SK-N-SH (cell line): ENCODE data around the gene USP2. TPM values are rescaled to one million over a fixed set of nuclear protein-coding genes. Genes with fewer than 3 reads are reported as not detected.
A peak's percentile ranks its signal among the peaks of the same experiment; 100 is the strongest.

ENCODE experiments used
- CTCF ChIA-PET: fragments of 300-600, 350-600 bp; formaldehyde crosslinking; extraction: SDS; loops from one replicate; lab custom pipeline; 2021; lab: Yijun Ruan, JAX
- POLR2A ChIA-PET: fragments of 350-600 bp; sonication (Branson Sonifier 250); formaldehyde crosslinking; extraction: SDS; loops from one replicate; lab custom pipeline; 2020; ENCODE audit warnings: antibody characterized with exemption, inconsistent platforms; lab: Yijun Ruan, JAX
- DNase-seq: peaks from one replicate; pipeline ENCODE4 v3.0.0; 2012
- H2AFZ ChIP-seq: fragments of 200-600 bp; sonication (generic); 2 replicates; pipeline ENCODE4 v1.8.1; 2016; ENCODE audit warnings: antibody characterized with exemption, mild to moderate bottlenecking, low read depth
- H3F3A ChIP-seq: fragments of 200-600 bp; sonication (generic); replicated peaks from 2 replicates; pipeline ENCODE3; 2016; ENCODE audit warnings: antibody characterized with exemption, mild to moderate bottlenecking; ENCODE audit not compliant: insufficient read depth
- H3K27ac ChIP-seq, 2 experiments: fragments of 200-500 bp in 1 of 2; fragments of 200-600 bp in 1 of 2; sonication (Bioruptor generic) in 1 of 2; sonication (generic), shearing (Covaris generic) in 1 of 2; 2 replicates each; pipeline versions ENCODE4 v1.5.1 to v1.6.1; 2014 to 2016; ENCODE audit warnings: low read depth in 2 of 2, inconsistent platforms in 1 of 2, low read length in 1 of 2, mild to moderate bottlenecking in 1 of 2, mixed read lengths in 1 of 2
- H3K27me3 ChIP-seq: fragments of 200-600 bp; sonication (generic), shearing (Covaris generic); 2 replicates; pipeline ENCODE4 v1.6.1; 2016; ENCODE audit warnings: mixed run types; ENCODE audit not compliant: insufficient read depth
- H3K36me3 ChIP-seq, 2 experiments: fragments of 200-500 bp in 1 of 2; fragments of 200-600 bp in 1 of 2; sonication (Bioruptor generic) in 1 of 2; sonication (generic) in 1 of 2; replicated peaks in 1 of 2; 2 replicates each; pipeline versions ENCODE3 to v1.5.1; 2014 to 2016; ENCODE audit warnings: low read length in 1 of 2, mild to moderate bottlenecking in 1 of 2; ENCODE audit not compliant: insufficient read depth in 2 of 2, control insufficient read depth in 1 of 2
- H3K4me1 ChIP-seq, 2 experiments: fragments of 200-500 bp in 1 of 2; fragments of 200-600 bp in 1 of 2; sonication (Bioruptor generic) in 1 of 2; sonication (generic), shearing (Covaris generic) in 1 of 2; 2 replicates each; pipeline versions ENCODE4 v1.5.1 to v1.6.1; 2014 to 2016; ENCODE audit warnings: low read depth in 1 of 2, low read length in 1 of 2, mixed run types in 1 of 2; ENCODE audit not compliant: insufficient read depth in 2 of 2, control insufficient read depth in 1 of 2
- H3K4me2 ChIP-seq: fragments of 200-600 bp; sonication (generic), shearing (Covaris generic); 2 replicates; pipeline ENCODE4 v1.6.1; 2017; ENCODE audit warnings: mixed run types
- H3K4me3 ChIP-seq, 2 experiments: fragments of 200-500 bp in 1 of 2; fragments of 200-600 bp in 1 of 2; sonication (Bioruptor generic) in 1 of 2; sonication (generic), shearing (Covaris generic) in 1 of 2; 2 replicates each; pipeline versions ENCODE4 v1.5.1 to v1.8.1; 2014 to 2016; ENCODE audit warnings: low read depth in 2 of 2, inconsistent platforms in 1 of 2, low read length in 1 of 2, mild to moderate bottlenecking in 1 of 2, mixed read lengths in 1 of 2, moderate library complexity in 1 of 2
- H3K79me2 ChIP-seq: fragments of 200-600 bp; sonication (generic); 2 replicates; pipeline ENCODE4 v1.8.1; 2017; ENCODE audit warnings: mild to moderate bottlenecking; ENCODE audit not compliant: insufficient read depth
- H3K9ac ChIP-seq: fragments of 200-600 bp; sonication (generic); 2 replicates; pipeline ENCODE4 v1.6.1; 2017; ENCODE audit warnings: mixed run types
- H3K9me2 ChIP-seq: fragments of 200-600 bp; sonication (generic); 2 replicates; pipeline ENCODE4 v1.6.1; 2017; ENCODE audit warnings: mixed run types
- H3K9me3 ChIP-seq: fragments of 200-600 bp; sonication (generic); 2 replicates; pipeline ENCODE4 v1.6.1; 2017; ENCODE audit warnings: mixed run types, mild to moderate bottlenecking, moderate library complexity
- H4K20me1 ChIP-seq: fragments of 200-600 bp; sonication (generic); 2 replicates; pipeline ENCODE4 v1.6.1; 2017; ENCODE audit warnings: mild to moderate bottlenecking, mixed run types; ENCODE audit not compliant: insufficient read depth
- CHD2 ChIP-seq: fragments of 150-350 bp; IDR thresholded peaks from 2 replicates; pipeline ENCODE4 v1.6.1; 2018; ENCODE audit warnings: low read length; ENCODE audit not compliant: partially characterized antibody
- ELF1 ChIP-seq: IDR thresholded peaks from 2 replicates; pipeline ENCODE4 v1.4.0; 2012
- EP300 ChIP-seq, 2 experiments: IDR thresholded peaks; 2 replicates each; pipeline versions ENCODE4 v1.4.0 to v1.6.1; 2012; ENCODE audit warnings: borderline replicate concordance in 1 of 2, low read depth in 1 of 2, low read length in 1 of 2
- EZH2phosphoT487 ChIP-seq: fragments of 200-600 bp; sonication (generic); IDR thresholded peaks from 2 replicates; pipeline ENCODE4 v1.6.1; 2017; ENCODE audit warnings: low read depth, mixed run types, mild to moderate bottlenecking, antibody characterized with exemption, moderate library complexity, borderline replicate concordance
- FOSL2 ChIP-seq: IDR thresholded peaks from 2 replicates; pipeline ENCODE4 v1.4.0; 2012; ENCODE audit warnings: low read depth, mild to moderate bottlenecking, moderate library complexity, borderline replicate concordance
- FOXJ3 ChIP-seq: sonication (generic); formaldehyde crosslinking; IDR thresholded peaks from 2 replicates; pipeline ENCODE4 v1.5.1; 2020; ENCODE audit warnings: mild to moderate bottlenecking, missing genetic modification reagents
- FOXM1 ChIP-seq: IDR thresholded peaks from 2 replicates; pipeline ENCODE4 v1.4.0; 2012; ENCODE audit warnings: low read depth, mild to moderate bottlenecking
- JUND ChIP-seq: IDR thresholded peaks from 2 replicates; pipeline ENCODE4 v1.4.0; 2012
- MEF2A ChIP-seq: IDR thresholded peaks from 2 replicates; pipeline ENCODE4 v1.4.0; 2012; ENCODE audit warnings: low read depth, borderline replicate concordance
- NFIC ChIP-seq: IDR thresholded peaks from 2 replicates; pipeline ENCODE4 v1.4.0; 2012; ENCODE audit warnings: borderline replicate concordance
- RCOR1 ChIP-seq: fragments of 150-350 bp; IDR thresholded peaks from 2 replicates; pipeline ENCODE4 v1.6.1; 2017; ENCODE audit warnings: antibody characterized with exemption, low read length
- RFX5 ChIP-seq: IDR thresholded peaks from 2 replicates; pipeline ENCODE4 v1.6.1; 2012; ENCODE audit warnings: mild to moderate bottlenecking, improper control_type of control experiment, low read length
- RXRA ChIP-seq: IDR thresholded peaks from 2 replicates; pipeline ENCODE4 v1.4.0; 2012; ENCODE audit warnings: low read depth, mild to moderate bottlenecking, borderline replicate concordance
- SMC3 ChIP-seq: IDR thresholded peaks from 2 replicates; pipeline ENCODE4 v1.6.1; 2012; ENCODE audit warnings: low read depth, low read length, improper control_type of control experiment
- TEAD4 ChIP-seq: IDR thresholded peaks from 2 replicates; pipeline ENCODE4 v1.4.0; 2012; ENCODE audit warnings: mild to moderate bottlenecking, borderline replicate concordance; ENCODE audit not compliant: insufficient read depth
- WGBS: methylation state at CpG from one replicate; pipeline ENCODE4 v1.1.6; 2017; ENCODE audit warnings: low lambda C conversion rate; 5-methylcytosine and 5-hydroxymethylcytosine counted together
- polyA plus RNA-seq, 3 experiments: library from polyadenylated mRNA; depleted of rRNA; stranded (reverse); fragments of >200 nt; gene quantifications; 2 replicates each; pipeline ENCODE4 v1.2.3, GENCODE V29; 2012
- TF ChIP-seq, protein P1 (sequence below): IDR thresholded peaks from 2 replicates; pipeline ENCODE4 v1.4.0; 2012; ENCODE audit warnings: low read depth, borderline replicate concordance
- TF ChIP-seq, protein P2 (sequence below): IDR thresholded peaks from 2 replicates; pipeline ENCODE4 v1.4.0; 2012; ENCODE audit warnings: low read depth
- TF ChIP-seq, protein P3 (sequence below): IDR thresholded peaks from 2 replicates; pipeline ENCODE4 v1.6.1; 2012; ENCODE audit warnings: mild to moderate bottlenecking, low read depth, low read length, moderate library complexity
- TF ChIP-seq, protein P4 (sequence below): IDR thresholded peaks from 2 replicates; pipeline ENCODE4 v1.4.0; 2012; ENCODE audit warnings: low read depth, borderline replicate concordance

USP2 gene
- polyA plus RNA-seq, 1 of the 3 experiments (the other 2 are of a cell fraction): 0.97 TPM

DNA sequence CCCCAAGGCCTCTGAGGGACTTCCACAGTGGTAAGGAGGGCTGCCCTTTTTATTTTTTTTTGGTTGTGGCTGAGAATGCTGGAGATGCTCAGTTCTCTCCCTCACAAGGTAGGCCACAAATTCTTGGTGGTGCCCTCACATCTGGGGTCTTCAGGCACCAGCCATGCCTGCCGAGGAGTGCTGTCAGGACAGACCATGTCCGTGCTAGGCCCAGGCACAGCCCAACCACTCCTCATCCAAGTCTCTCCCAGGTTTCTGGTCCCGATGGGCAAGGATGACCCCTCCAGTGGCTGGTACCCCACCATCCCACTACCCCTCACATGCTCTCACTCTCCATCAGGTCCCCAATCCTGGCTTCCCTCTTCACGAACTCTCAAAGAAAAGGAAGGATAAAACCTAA, 37.3 kb upstream of the USP2 start:
- H3K9ac ChIP-seq: no peak overlapping the region
- TF ChIP-seq NFIC (no peak), FOXJ3 (no peak), CHD2 (no peak), FOXM1 (no peak), EZH2phosphoT487 (no peak), RXRA (no peak), MEF2A (no peak), TEAD4 (no peak)
- TF ChIP-seq, protein P1, sequence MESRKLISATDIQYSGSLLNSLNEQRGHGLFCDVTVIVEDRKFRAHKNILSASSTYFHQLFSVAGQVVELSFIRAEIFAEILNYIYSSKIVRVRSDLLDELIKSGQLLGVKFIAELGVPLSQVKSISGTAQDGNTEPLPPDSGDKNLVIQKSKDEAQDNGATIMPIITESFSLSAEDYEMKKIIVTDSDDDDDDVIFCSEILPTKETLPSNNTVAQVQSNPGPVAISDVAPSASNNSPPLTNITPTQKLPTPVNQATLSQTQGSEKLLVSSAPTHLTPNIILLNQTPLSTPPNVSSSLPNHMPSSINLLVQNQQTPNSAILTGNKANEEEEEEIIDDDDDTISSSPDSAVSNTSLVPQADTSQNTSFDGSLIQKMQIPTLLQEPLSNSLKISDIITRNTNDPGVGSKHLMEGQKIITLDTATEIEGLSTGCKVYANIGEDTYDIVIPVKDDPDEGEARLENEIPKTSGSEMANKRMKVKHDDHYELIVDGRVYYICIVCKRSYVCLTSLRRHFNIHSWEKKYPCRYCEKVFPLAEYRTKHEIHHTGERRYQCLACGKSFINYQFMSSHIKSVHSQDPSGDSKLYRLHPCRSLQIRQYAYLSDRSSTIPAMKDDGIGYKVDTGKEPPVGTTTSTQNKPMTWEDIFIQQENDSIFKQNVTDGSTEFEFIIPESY: no peak
- TF ChIP-seq, protein P2, sequence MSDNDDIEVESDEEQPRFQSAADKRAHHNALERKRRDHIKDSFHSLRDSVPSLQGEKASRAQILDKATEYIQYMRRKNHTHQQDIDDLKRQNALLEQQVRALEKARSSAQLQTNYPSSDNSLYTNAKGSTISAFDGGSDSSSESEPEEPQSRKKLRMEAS: no peak
- no peaks in the 10 kb centered on the region for H3K27me3 ChIP-seq
- no peak for DNase-seq
- H2AFZ ChIP-seq: no peak overlapping the region
- peaks cover 38% of the 10 kb centered on the region for H4K20me1 ChIP-seq
- H3K4me3 ChIP-seq: no peak overlapping the region
- H3F3A ChIP-seq: peaks cover 32% of the 10 kb centered on the region
- H3K9me3 ChIP-seq: no peaks in the 10 kb centered on the region
- peaks cover 45% of the 10 kb centered on the region for H3K79me2 ChIP-seq
- peaks cover 22 to 33% of the 10 kb centered on the region in 2 experiments for H3K36me3 ChIP-seq
- peak overlapping the region; percentile 39 to 84 for H3K27ac ChIP-seq
- ChIA-PET CTCF (no interaction called here), POLR2A (no interaction called here)
- peak overlapping the region; percentile 57; the same call in 1 of the 2 replicates for H3K4me2 ChIP-seq
- 80% methylated on average over 4 of the region's 4 CpGs for WGBS
- H3K9me2 ChIP-seq: no peaks in the 10 kb centered on the region
- peaks cover 29 to 41% of the 10 kb centered on the region in 2 experiments for H3K4me1 ChIP-seq

DNA sequence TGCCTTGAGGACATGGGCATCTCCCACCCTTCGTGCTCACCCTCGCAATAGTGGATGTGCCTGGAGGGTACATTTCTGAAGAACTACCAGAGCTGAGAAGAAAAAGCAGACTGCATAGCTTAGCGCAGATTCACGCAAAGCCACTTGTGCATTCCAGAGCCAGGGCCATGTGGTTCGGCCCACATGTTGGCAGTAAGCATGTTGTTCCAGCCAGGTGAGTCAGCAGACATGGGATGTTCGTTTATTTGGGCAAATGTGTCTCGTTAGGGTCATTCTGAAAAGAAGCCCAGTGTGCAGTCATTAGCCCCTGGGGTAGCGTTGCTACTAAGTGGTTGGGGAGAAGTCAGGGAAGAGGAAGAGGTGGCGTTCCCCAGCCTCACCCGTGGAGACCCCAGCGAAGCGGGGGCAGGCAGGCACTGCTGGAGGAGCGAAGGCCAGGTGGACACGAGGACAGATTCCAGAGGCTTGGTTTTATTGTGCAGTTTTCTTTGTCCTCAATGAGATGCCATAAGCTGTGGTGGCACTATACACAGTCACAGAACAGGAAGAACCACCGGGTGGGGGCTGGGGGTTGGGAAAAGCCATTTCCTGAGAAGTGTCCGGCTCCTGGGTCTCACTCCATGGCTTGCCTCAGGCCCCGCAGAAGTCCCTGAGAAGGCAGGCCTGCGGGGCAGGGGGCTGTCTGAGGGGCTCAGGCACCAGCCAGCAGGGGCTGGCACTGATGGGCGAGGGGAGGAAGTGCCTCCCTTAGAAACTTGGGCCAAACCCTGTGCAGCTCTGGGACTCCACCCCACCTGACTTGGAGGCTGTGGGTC, 36.4 kb upstream of the USP2 start:
- ChIA-PET POLR2A (interaction anchor here (1.2 kb wide), 1 partner anchor 57 kb away, joined by 4 read pairs; no protein-coding TSS in a partner anchor), CTCF (interaction anchor here (0.9 to 1.9 kb wide), 4 partner anchors 36 to 80 kb away, joined by 3 to 7 read pairs (median 4); partner anchors contain the start of gene USP2)
- Histone ChIP-seq H4K20me1 (peaks cover 38% of the 10 kb centered on the region), H3K9me2 (no peaks in the 10 kb centered on the region), H3K79me2 (peaks cover 39% of the 10 kb centered on the region), H3K4me3 (no peak overlapping the region), H3K27me3 (no peaks in the 10 kb centered on the region), H3K27ac (peak overlapping the region; percentile 56 to 84), H3K4me2 (peak overlapping the region; percentile 57), H3K36me3 (peaks cover 22 to 33% of the 10 kb centered on the region in 2 experiments), H3K9me3 (no peaks in the 10 kb centered on the region), H3K4me1 (peaks cover 25 to 36% of the 10 kb centered on the region in 2 experiments), H3K9ac (peak overlapping the region; percentile 37; the same call in 1 of the 2 replicates), H3F3A (peaks cover 32% of the 10 kb centered on the region), H2AFZ (no peak overlapping the region)
- WGBS: 74% methylated on average over 19 of the region's 19 CpGs
- DNase-seq: peak; percentile 21
- TF ChIP-seq, protein P3, sequence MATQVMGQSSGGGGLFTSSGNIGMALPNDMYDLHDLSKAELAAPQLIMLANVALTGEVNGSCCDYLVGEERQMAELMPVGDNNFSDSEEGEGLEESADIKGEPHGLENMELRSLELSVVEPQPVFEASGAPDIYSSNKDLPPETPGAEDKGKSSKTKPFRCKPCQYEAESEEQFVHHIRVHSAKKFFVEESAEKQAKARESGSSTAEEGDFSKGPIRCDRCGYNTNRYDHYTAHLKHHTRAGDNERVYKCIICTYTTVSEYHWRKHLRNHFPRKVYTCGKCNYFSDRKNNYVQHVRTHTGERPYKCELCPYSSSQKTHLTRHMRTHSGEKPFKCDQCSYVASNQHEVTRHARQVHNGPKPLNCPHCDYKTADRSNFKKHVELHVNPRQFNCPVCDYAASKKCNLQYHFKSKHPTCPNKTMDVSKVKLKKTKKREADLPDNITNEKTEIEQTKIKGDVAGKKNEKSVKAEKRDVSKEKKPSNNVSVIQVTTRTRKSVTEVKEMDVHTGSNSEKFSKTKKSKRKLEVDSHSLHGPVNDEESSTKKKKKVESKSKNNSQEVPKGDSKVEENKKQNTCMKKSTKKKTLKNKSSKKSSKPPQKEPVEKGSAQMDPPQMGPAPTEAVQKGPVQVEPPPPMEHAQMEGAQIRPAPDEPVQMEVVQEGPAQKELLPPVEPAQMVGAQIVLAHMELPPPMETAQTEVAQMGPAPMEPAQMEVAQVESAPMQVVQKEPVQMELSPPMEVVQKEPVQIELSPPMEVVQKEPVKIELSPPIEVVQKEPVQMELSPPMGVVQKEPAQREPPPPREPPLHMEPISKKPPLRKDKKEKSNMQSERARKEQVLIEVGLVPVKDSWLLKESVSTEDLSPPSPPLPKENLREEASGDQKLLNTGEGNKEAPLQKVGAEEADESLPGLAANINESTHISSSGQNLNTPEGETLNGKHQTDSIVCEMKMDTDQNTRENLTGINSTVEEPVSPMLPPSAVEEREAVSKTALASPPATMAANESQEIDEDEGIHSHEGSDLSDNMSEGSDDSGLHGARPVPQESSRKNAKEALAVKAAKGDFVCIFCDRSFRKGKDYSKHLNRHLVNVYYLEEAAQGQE: peak; percentile 39; the same call in 1 of the 2 replicates
- TF ChIP-seq SMC3 (no peak), NFIC (peak; percentile 70), ELF1 (no peak), FOSL2 (peak; percentile 67; the same call in 1 of the 2 replicates), CHD2 (no peak), JUND (peak; percentile 58), RFX5 (no peak), RXRA (no peak), EP300 (IDR thresholded peaks at IDR 0.05; ENCODE audit: borderline replicate concordance in 1 of 2, low read depth in 1 of 2, low read length in 1 of 2) (peak in 1 of 2 experiments; percentile 30; a peak in 1 of 4 replicates), RCOR1 (no peak)
- TF ChIP-seq, protein P2: peak; percentile 99
- TF ChIP-seq, protein P4, sequence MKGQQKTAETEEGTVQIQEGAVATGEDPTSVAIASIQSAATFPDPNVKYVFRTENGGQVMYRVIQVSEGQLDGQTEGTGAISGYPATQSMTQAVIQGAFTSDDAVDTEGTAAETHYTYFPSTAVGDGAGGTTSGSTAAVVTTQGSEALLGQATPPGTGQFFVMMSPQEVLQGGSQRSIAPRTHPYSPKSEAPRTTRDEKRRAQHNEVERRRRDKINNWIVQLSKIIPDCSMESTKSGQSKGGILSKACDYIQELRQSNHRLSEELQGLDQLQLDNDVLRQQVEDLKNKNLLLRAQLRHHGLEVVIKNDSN: peak; percentile 78; the same call in 1 of the 2 replicates
